Keratinocyte (primary cell): ENCODE measurements around the gene MRC2. TPM values are rescaled to one million over a fixed set of nuclear protein-coding genes. Genes with fewer than 3 reads are reported as not detected.

ENCODE experiments used
- DNase-seq: peaks from one replicate; pipeline ENCODE4 v3.0.0-alpha.2; 2011; ENCODE audit warnings: low read depth, missing footprints, low spot score
- FAIRE-seq: peaks from 2 replicates; lab custom pipeline; 2011; peaks lifted over from hg19 to GRCh38; lab: Jason Lieb, UNC
- H2AFZ ChIP-seq: 2 replicates; pipeline ENCODE4 v1.6.0; 2012; ENCODE audit warnings: low read length, control low read depth, inconsistent platforms; ENCODE audit not compliant: control insufficient read depth
- H3K27ac ChIP-seq: 2 replicates; pipeline ENCODE4 v1.5.1; 2011; ENCODE audit warnings: low read length; ENCODE audit not compliant: control insufficient read depth, insufficient read depth
- H3K27me3 ChIP-seq: 3 replicates; pipeline ENCODE4 v1.6.0; 2011; ENCODE audit warnings: low read length; ENCODE audit not compliant: control insufficient read depth, insufficient read depth; ENCODE audit errors: extremely low read depth
- H3K36me3 ChIP-seq, 2 experiments: 2 replicates in 1 of 2; 3 replicates in 1 of 2; pipeline ENCODE4 v1.5.1; 2011; ENCODE audit warnings: low read length in 2 of 2, mild to moderate bottlenecking in 1 of 2; ENCODE audit not compliant: control insufficient read depth in 2 of 2, insufficient read depth in 2 of 2; ENCODE audit errors: extremely low read depth in 1 of 2
- H3K4me1 ChIP-seq: 3 replicates; pipeline ENCODE4 v1.5.1; 2011; ENCODE audit warnings: low read length; ENCODE audit not compliant: control insufficient read depth, insufficient read depth; ENCODE audit errors: extremely low read depth
- H3K4me2 ChIP-seq: 3 replicates; pipeline ENCODE4 v1.6.0; 2011; ENCODE audit warnings: low read depth, low read length; ENCODE audit not compliant: control insufficient read depth, insufficient read depth; ENCODE audit errors: extremely low read depth
- H3K4me3 ChIP-seq, 3 experiments: fragments of 200-600 bp in 1 of 3; sonication (generic) in 1 of 3; 2 replicates in 2 of 3; 3 replicates in 1 of 3; pipeline ENCODE4 v1.5.1; 2011 to 2016; ENCODE audit warnings: low read length in 3 of 3, mild to moderate bottlenecking in 3 of 3, control low read depth in 2 of 3, inconsistent platforms in 1 of 3, low read depth in 1 of 3, mixed read lengths in 1 of 3, mixed run types in 1 of 3, moderate library complexity in 1 of 3; ENCODE audit not compliant: control insufficient read depth in 2 of 3, insufficient read depth in 2 of 3; ENCODE audit errors: extremely low read depth in 1 of 3
- H3K79me2 ChIP-seq: 2 replicates; pipeline ENCODE4 v1.6.0; 2012; ENCODE audit warnings: low read length; ENCODE audit not compliant: control insufficient read depth, insufficient read depth
- H3K9ac ChIP-seq: 3 replicates; pipeline ENCODE4 v1.6.0; 2011; ENCODE audit warnings: low read length; ENCODE audit not compliant: control insufficient read depth, insufficient read depth; ENCODE audit errors: extremely low read depth
- H3K9me1 ChIP-seq: 3 replicates; pipeline ENCODE4 v1.6.0; 2011; ENCODE audit warnings: low read length; ENCODE audit not compliant: control insufficient read depth, insufficient read depth; ENCODE audit errors: extremely low read depth
- H3K9me3 ChIP-seq: 2 replicates; pipeline ENCODE4 v1.5.1; 2012; ENCODE audit warnings: low read depth, low read length; ENCODE audit not compliant: control insufficient read depth
- H4K20me1 ChIP-seq: 3 replicates; pipeline ENCODE4 v1.6.0; 2011; ENCODE audit warnings: low read length; ENCODE audit not compliant: control insufficient read depth, insufficient read depth; ENCODE audit errors: extremely low read depth
- EZH2 ChIP-seq: IDR thresholded peaks from one replicate; pipeline ENCODE4 v1.6.1; 2012; ENCODE audit warnings: inconsistent platforms, mild to moderate bottlenecking, low read length, moderate library complexity
- dilution Hi-C: fragments of 300-500 bp; cut with MboI; formaldehyde crosslinking; loops from one replicate; pipeline ENCODE4 v1.7.0; 2020; ENCODE audit warnings: low sequenced_read_pairs; ENCODE audit not compliant: extremely low pct_ligation_motif_present
- polyA plus RNA-seq, 5 experiments: library from polyadenylated mRNA; depleted of rRNA in 3 of 5; stranded (reverse) in 3 of 5; stranded (forward) in 1 of 5; unstranded in 1 of 5; fragments of >200 nt; gene quantifications; 1 replicate in 1 of 5; 2 replicates in 3 of 5; 3 replicates in 1 of 5; pipeline versions ENCODE4 v1.2.1 to v1.2.3, GENCODE V29; 2011 to 2012; ENCODE audit warnings: missing spikeins in 2 of 5, low read depth in 1 of 5, low replicate concordance in 1 of 5
- TF ChIP-seq, protein P1 (sequence below), 3 experiments: IDR thresholded peaks in 1 of 3; conservative IDR thresholded peaks in 1 of 3; optimal IDR thresholded peaks in 1 of 3; 2 replicates in 2 of 3; 3 replicates in 1 of 3; pipeline versions ENCODE3 to v1.5.1; 2011; ENCODE audit warnings: low read length in 3 of 3, mild to moderate bottlenecking in 3 of 3, moderate library complexity in 2 of 3, control low read depth in 1 of 3, inconsistent platforms in 1 of 3; ENCODE audit not compliant: insufficient read depth in 2 of 3; ENCODE audit errors: extremely low read depth in 1 of 3

Gene MRC2
- polyA plus RNA-seq, 1 donor (not counting 4 experiments of a cell fraction or from before 2014, with no cell fraction given), result 14.0 TPM

DNA sequence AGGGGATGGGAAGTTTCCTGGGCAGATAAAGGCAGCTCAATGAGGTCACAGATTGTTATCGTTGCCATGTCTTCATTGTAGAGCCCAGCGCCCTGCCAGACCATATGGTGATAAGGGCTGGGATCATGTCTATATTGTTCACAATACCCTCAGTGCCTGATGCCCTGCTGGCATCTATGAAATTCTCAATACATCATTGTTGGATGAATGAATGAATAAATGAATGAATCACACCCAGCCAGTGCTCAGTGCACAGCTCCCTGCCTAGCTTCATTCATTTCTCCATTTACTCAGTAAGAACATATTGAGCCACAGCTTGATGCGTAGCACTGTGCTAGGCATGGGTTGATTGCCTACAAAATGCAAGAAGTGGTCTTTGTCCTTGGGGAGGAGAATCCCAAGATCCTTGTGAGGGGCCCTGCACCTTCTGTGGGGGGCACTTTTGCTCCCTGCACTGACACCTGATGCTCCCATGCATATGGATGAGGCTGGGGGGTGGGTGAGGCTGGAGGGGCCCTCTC, 29.7 kb downstream of the MRC2 start:
- Histone ChIP-seq H3K9me3 (no peaks in the 10 kb centered on the region), H3K9me1 (no peaks in the 10 kb centered on the region), H3K9ac (no peak overlapping the region), H3K4me3 (no peak overlapping the region), H3K27ac (no peak overlapping the region), H3K4me1 (peaks cover 2% of the 10 kb centered on the region), H3K36me3 (peaks cover 0 to 2% of the 10 kb centered on the region in 2 experiments), H2AFZ (no peak overlapping the region), H3K27me3 (no peaks in the 10 kb centered on the region), H3K4me2 (no peak overlapping the region), H4K20me1 (no peaks in the 10 kb centered on the region), H3K79me2 (no peaks in the 10 kb centered on the region)
- FAIRE-seq, result no peak
- no peak for DNase-seq
- TF ChIP-seq EZH2, result no peak
- dilution Hi-C loops, result no loop called here

DNA sequence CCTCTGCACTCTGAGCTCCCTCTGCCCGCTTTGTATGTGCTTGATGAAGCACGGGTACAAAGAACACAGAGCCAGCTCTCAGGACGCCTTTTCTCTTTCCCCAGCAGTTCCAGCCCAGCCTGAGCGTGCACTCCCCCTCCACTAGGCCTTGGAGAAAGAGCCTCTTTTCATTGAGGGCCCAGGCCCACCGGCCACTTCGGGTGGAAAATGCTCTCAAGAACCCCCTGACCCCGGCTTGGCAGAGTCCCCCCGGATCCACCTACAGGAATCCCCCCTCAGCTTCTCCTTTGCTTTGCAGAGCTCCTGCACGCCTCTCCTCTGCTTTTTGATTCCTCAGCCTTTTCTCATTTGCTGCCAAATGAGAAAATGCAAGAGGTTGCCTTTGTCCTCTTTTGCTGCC, 30.2 kb downstream of the MRC2 start:
- Histone ChIP-seq H3K4me1 (no peaks in the 10 kb centered on the region), H3K9me3 (no peaks in the 10 kb centered on the region), H4K20me1 (no peaks in the 10 kb centered on the region), H3K9ac (no peak overlapping the region), H3K27me3 (no peaks in the 10 kb centered on the region), H3K4me2 (no peak overlapping the region), H3K36me3 (peaks cover 0 to 2% of the 10 kb centered on the region in 2 experiments), H3K4me3 (no peak overlapping the region), H3K79me2 (no peaks in the 10 kb centered on the region), H3K9me1 (no peaks in the 10 kb centered on the region), H3K27ac (no peak overlapping the region), H2AFZ (no peak overlapping the region)
- dilution Hi-C loops, result no loop called here
- TF ChIP-seq EZH2, result no peak
- TF ChIP-seq, protein P1, sequence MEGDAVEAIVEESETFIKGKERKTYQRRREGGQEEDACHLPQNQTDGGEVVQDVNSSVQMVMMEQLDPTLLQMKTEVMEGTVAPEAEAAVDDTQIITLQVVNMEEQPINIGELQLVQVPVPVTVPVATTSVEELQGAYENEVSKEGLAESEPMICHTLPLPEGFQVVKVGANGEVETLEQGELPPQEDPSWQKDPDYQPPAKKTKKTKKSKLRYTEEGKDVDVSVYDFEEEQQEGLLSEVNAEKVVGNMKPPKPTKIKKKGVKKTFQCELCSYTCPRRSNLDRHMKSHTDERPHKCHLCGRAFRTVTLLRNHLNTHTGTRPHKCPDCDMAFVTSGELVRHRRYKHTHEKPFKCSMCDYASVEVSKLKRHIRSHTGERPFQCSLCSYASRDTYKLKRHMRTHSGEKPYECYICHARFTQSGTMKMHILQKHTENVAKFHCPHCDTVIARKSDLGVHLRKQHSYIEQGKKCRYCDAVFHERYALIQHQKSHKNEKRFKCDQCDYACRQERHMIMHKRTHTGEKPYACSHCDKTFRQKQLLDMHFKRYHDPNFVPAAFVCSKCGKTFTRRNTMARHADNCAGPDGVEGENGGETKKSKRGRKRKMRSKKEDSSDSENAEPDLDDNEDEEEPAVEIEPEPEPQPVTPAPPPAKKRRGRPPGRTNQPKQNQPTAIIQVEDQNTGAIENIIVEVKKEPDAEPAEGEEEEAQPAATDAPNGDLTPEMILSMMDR (optimal IDR thresholded peaks at IDR 0.05 in 1 of 3, IDR thresholded peaks at IDR 0.05 in 1 of 3, conservative IDR thresholded peaks at IDR 0.05 in 1 of 3; ENCODE audit: extremely low read depth in 1 of 3, insufficient read depth in 2 of 3, low read length in 3 of 3), result no peak
- FAIRE-seq (no peak), DNase-seq (no peak)
